Activated CD8-positive, alpha-beta memory T cell treated with anti-CD3 and anti-CD28 coated beads, Interleukin-2, amount 10 ng/mL, durations not matched to agents 7 days and 5 days (primary cell): Measurements from ENCODE around the gene CEACAM4. TPM values are rescaled to one million over a fixed set of nuclear protein-coding genes. Genes with fewer than 3 reads are reported as not detected.
A peak's percentile ranks its signal among the peaks of the same experiment; 100 is the strongest.
"Not testable (repeated sequence)": the region's sequence is repeated elsewhere in the genome, so short reads cannot be mapped to it uniquely, and the experiment has no call there.

Experiments
- ATAC-seq: fragments of 150-1000 bp; cut with Tn5 transposase; one replicate; pipeline ENCODE4 v1.10.0; 2021; ENCODE audit warnings: moderate library complexity
- CTCF ChIA-PET: fragments of 350-600 bp; sonication (Branson Sonifier 250); formaldehyde crosslinking; loops from one replicate; lab custom pipeline; 2021; ENCODE audit warnings: antibody characterized with exemption; lab: Charles Lee
- DNase-seq: peaks from one replicate; pipeline ENCODE4 v3.0.0-alpha.2; 2020
- H3K27ac Mint-ChIP-seq: one replicate; pipeline ENCODE4 v1.8.0; 2021; ENCODE audit warnings: mild to moderate bottlenecking, mixed read lengths
- H3K27me3 Mint-ChIP-seq: one replicate; pipeline ENCODE4 v1.8.0; 2021; ENCODE audit warnings: mixed read lengths
- H3K36me3 Mint-ChIP-seq: one replicate; pipeline ENCODE4 v1.8.0; 2021; ENCODE audit warnings: mild to moderate bottlenecking, mixed read lengths
- H3K4me1 Mint-ChIP-seq: one replicate; pipeline ENCODE4 v1.8.0; 2021; ENCODE audit warnings: mixed read lengths
- H3K4me3 Mint-ChIP-seq: one replicate; pipeline ENCODE4 v1.8.0; 2021; ENCODE audit warnings: mild to moderate bottlenecking, moderate library complexity, mixed read lengths
- H3K9me3 Mint-ChIP-seq: one replicate; pipeline ENCODE4 v1.8.0; 2022; ENCODE audit warnings: low read depth, mixed read lengths
- total RNA-seq, 2 experiments: library from RNA; stranded (reverse); gene quantifications; one replicate each; pipeline ENCODE4 v1.2.3, GENCODE V29; 2021

CEACAM4 gene
- total RNA-seq, result not detected

GRCh38 chr19:41626877-41627276 is at the start of gene CEACAM4:
Gene CEACAM4 (minus strand): TSS chr19:41627074. CDS start chr19:41626963, 111 bp downstream.
- ATAC-seq (no peak), DNase-seq (no peak)
- H3K9me3 Mint-ChIP-seq, result peaks cover 7% of the 10 kb centered on the region
- H3K27me3 Mint-ChIP-seq, result peaks cover 37% of the 10 kb centered on the region
- peaks cover 1% of the 10 kb centered on the region for H3K36me3 Mint-ChIP-seq
- H3K4me3 Mint-ChIP-seq, result no peak within 1 kb of the TSS
- no peak within 1 kb of the TSS for H3K27ac Mint-ChIP-seq
- no peaks in the 10 kb centered on the region for H3K4me1 Mint-ChIP-seq
- CTCF ChIA-PET, result no interaction called here

- no peak for DNase-seq
- CTCF ChIA-PET, result no interaction called here
- H3K4me3 Mint-ChIP-seq, result no peak overlapping the region
- H3K27me3 Mint-ChIP-seq, result peaks cover 65% of the 10 kb centered on the region
- ATAC-seq, result no peak
- H3K27ac Mint-ChIP-seq, result no peak overlapping the region
- no peaks in the 10 kb centered on the region for H3K4me1 Mint-ChIP-seq
- no peaks in the 10 kb centered on the region for H3K36me3 Mint-ChIP-seq
- no peaks in the 10 kb centered on the region for H3K9me3 Mint-ChIP-seq
Measured at GRCh38 chr19:41671486-41671885, 44.6 kb upstream of the CEACAM4 start.

DNA sequence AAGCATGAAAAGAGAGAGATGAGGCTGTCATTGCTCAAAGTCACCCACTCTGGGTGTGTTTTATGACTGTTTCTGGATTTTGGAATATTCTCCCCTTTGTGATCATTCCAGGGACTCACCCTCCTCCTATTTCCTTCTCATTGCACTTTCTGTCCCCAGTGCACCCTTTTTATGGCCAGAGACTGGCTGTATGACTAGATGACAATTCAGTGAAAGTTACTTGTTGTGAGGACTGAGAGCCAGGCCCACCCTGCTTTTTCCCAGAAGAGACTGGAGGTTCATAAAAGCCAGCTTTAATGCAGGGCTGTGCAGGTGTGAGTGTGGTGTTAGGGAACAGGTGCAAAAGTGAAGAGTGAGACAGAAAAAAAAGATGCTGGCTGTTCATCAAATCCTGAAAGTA is 43.9 kb upstream of the CEACAM4 start:
- CTCF ChIA-PET, result no interaction called here
- DNase-seq, result no peak
- no peaks in the 10 kb centered on the region for H3K4me1 Mint-ChIP-seq
- ATAC-seq, result no peak
- H3K4me3 Mint-ChIP-seq, result no peak overlapping the region
- peaks cover 59% of the 10 kb centered on the region for H3K27me3 Mint-ChIP-seq
- peaks cover 6% of the 10 kb centered on the region for H3K9me3 Mint-ChIP-seq
- no peak overlapping the region for H3K27ac Mint-ChIP-seq
- no peaks in the 10 kb centered on the region for H3K36me3 Mint-ChIP-seq

DNA sequence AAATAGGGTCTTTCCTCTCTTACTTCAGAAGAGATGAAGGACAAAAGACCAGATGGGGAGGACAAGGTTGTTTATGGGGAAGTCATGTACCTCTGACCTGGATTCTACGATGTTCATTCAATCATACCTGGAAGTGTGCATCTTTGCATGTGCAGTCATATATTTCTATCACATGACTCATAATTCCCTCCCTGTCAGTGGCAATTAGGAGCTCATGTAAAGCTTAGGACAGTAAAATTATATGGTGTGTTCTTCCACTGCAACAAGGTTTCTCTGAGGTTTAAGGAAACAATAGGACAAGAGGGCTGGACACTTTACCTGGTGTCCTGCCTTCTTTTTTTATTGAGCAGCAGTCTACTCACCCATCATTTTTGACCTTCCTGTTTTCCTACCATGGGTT is 41.4 kb upstream of the CEACAM4 start:
- Mint-ChIP-seq H3K9me3 (peaks cover 16% of the 10 kb centered on the region), H3K4me3 (no peak overlapping the region), H3K36me3 (peaks cover 2% of the 10 kb centered on the region), H3K27ac (no peak overlapping the region), H3K27me3 (peaks cover 48% of the 10 kb centered on the region), H3K4me1 (no peaks in the 10 kb centered on the region)
- DNase-seq (no peak), ATAC-seq (no peak)
- CTCF ChIA-PET, result interaction anchor here (1.2 kb wide), 2 partner anchors 24 to 83 kb away, joined by 3 to 4 read pairs; no protein-coding TSS in a partner anchor

- H3K36me3 Mint-ChIP-seq, result peaks cover 2% of the 10 kb centered on the region
- peaks cover 41% of the 10 kb centered on the region for H3K27me3 Mint-ChIP-seq
- no peak for ATAC-seq
- DNase-seq, result no peak
- CTCF ChIA-PET, result interaction anchor here (1.3 kb wide), 1 partner anchor 24 kb away, joined by 3 read pairs; no protein-coding TSS in a partner anchor
- H3K9me3 Mint-ChIP-seq, result peaks cover 16% of the 10 kb centered on the region
- H3K27ac Mint-ChIP-seq, result no peak overlapping the region
- no peak overlapping the region for H3K4me3 Mint-ChIP-seq
- no peaks in the 10 kb centered on the region for H3K4me1 Mint-ChIP-seq
Measured at GRCh38 chr19:41666075-41666474, 39.2 kb upstream of the CEACAM4 start.

DNA sequence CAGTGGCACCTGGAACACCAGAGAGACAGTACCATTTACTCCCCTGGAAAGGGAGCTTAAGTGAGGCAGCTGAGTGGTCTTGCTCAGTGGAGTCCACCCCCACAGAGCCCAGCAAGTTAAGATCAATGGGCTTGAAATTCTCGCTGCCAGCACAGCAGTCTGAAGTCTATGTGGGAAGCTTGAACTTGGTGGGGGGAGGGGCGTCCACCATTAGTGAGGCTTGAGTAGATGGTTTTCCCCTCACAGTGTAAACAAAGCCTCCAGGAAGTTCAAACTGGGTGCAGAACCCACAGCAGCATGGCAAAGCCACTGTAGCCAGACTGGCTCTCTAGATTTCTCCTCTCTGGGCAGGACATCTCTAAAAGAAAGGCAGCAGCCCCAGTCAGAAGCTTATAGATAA is 30.3 kb upstream of the CEACAM4 start:
- no peak overlapping the region for H3K4me3 Mint-ChIP-seq
- peaks cover 4% of the 10 kb centered on the region for H3K4me1 Mint-ChIP-seq
- no peaks in the 10 kb centered on the region for H3K9me3 Mint-ChIP-seq
- peaks cover 79% of the 10 kb centered on the region for H3K27me3 Mint-ChIP-seq
- H3K27ac Mint-ChIP-seq, result no peak overlapping the region
- CTCF ChIA-PET, result interaction anchor here (1.2 to 2.9 kb wide), 2 partner anchors 10 to 16 kb away, joined by 4 to 11 read pairs; no protein-coding TSS in a partner anchor
- DNase-seq (no peak), ATAC-seq (no peak)
- no peaks in the 10 kb centered on the region for H3K36me3 Mint-ChIP-seq

DNA sequence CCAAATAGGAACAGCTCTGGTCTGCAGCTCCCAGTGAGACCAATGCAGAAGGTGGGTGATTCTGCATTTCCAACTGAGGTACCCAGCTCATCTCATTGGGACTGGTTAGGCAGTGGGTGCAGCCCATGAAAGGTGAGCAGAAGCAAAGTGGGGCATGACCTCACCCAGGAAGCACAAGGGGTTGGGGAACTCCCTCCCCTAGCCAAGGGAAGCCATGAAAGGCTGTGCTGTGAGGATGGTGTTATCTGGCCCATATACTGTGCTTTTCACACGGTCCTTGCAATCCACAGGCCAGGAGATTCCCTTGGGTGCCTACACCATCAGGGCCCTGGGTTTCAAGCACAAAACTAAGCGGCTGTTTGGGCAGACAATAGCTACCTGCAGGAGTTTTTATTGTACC is 29.9 kb upstream of the CEACAM4 start:
- H3K4me1 Mint-ChIP-seq, H3K36me3 Mint-ChIP-seq, H3K9me3 Mint-ChIP-seq, DNase-seq, ATAC-seq, H3K27ac Mint-ChIP-seq, H3K4me3 Mint-ChIP-seq: not testable (repeated sequence)
- H3K27me3 Mint-ChIP-seq, result peaks cover 77% of the 10 kb centered on the region
- CTCF ChIA-PET, result interaction anchor here (1.2 to 2.9 kb wide), 2 partner anchors 10 to 15 kb away, joined by 4 to 11 read pairs; no protein-coding TSS in a partner anchor

- CTCF ChIA-PET, result interaction anchor here (0.8 to 5.3 kb wide), 4 partner anchors 10 to 101 kb away, joined by 3 to 32 read pairs (median 6); no protein-coding TSS in a partner anchor
- peaks cover 4% of the 10 kb centered on the region for H3K4me1 Mint-ChIP-seq
- ATAC-seq (no peak), DNase-seq (no peak)
- H3K27ac Mint-ChIP-seq, result no peak overlapping the region
- no peak overlapping the region for H3K4me3 Mint-ChIP-seq
- H3K36me3 Mint-ChIP-seq, result no peaks in the 10 kb centered on the region
- H3K9me3 Mint-ChIP-seq, result no peaks in the 10 kb centered on the region
- H3K27me3 Mint-ChIP-seq, result peaks cover 59% of the 10 kb centered on the region
Measured at GRCh38 chr19:41652250-41652649, 25.4 kb upstream of the CEACAM4 start.

DNA sequence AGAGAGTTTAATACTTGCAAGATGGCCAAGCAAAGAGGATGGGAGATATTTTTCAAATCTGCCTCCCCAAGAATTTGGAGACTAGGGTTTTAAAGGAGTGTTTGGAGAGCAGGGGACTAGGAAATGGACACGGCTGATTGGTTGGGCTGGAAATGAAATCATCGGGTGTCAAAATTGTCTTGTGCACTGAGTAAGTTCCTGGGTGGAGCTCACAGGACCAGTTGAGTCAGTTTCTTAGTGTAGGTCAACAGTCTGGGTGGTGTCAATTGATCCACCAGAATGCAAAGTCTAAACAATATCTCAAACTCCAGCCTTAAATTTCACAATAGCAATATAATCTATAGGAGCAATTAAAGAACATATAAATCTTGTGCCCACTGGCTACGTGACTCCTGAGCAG is 23.0 kb upstream of the CEACAM4 start:
- Mint-ChIP-seq H3K4me1 (no peaks in the 10 kb centered on the region), H3K27me3 (peaks cover 44% of the 10 kb centered on the region), H3K36me3 (no peaks in the 10 kb centered on the region), H3K27ac (no peak overlapping the region), H3K4me3 (no peak overlapping the region), H3K9me3 (no peaks in the 10 kb centered on the region)
- DNase-seq (no peak), ATAC-seq (no peak)
- CTCF ChIA-PET, result interaction anchor here (5.3 kb wide), 1 partner anchor 8 kb away, joined by 32 read pairs; no protein-coding TSS in a partner anchor

GRCh38 chr19:41646589-41647204 is 19.8 kb upstream of the CEACAM4 start:
- CTCF ChIA-PET, result interaction anchor here (0.8 to 2.4 kb wide), 13 partner anchors 10 to 106 kb away, joined by 3 to 14 read pairs (median 4); partner anchors contain the start of gene CEACAM7
- no peaks in the 10 kb centered on the region for H3K36me3 Mint-ChIP-seq
- no peak for DNase-seq

DNA sequence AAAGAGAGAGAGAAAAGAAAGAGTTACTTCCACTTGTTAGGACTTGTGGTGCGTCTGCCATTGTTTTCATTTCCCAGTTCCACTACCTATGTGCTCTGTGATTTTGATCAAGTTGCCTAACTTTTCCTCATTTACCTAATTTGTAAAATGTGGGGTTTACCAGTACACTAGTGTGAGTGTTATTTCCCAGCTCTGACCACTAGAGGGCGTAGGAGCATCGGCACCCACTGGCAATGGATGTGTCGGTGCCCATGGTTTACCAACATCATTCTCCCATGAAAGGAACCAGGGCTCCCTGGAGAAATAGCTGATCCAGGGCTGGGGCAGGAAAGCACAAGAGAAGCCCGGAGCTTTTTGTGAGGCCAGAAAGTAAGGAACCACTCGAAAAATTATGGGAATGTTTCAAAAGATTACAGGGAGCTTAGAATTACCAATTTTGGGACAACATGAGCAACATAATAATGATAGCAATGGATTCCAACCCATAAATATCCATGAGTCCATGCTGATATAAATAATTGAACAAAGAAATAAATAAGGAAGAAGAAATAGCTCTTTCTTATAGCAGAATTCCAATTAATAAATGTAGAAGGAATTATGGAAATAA is 15.1 kb upstream of the CEACAM4 start:
- peaks cover 22% of the 10 kb centered on the region for H3K27me3 Mint-ChIP-seq
- H3K4me3 Mint-ChIP-seq, result no peak overlapping the region
- H3K27ac Mint-ChIP-seq, result no peak overlapping the region
- H3K36me3 Mint-ChIP-seq, result no peaks in the 10 kb centered on the region
- CTCF ChIA-PET, result interaction anchor here (0.8 to 4.3 kb wide), 27 partner anchors 9 to 202 kb away, joined by 3 to 50 read pairs (median 4); partner anchors contain the start of genes CEACAM7 and DMAC2
- peak; percentile 73 for ATAC-seq
- peak; percentile 74 for DNase-seq
- H3K4me1 Mint-ChIP-seq, result no peaks in the 10 kb centered on the region
- no peaks in the 10 kb centered on the region for H3K9me3 Mint-ChIP-seq

More at GRCh38 chr19:41646589-41647204, 19.8 kb upstream of the CEACAM4 start:
- peaks cover 38% of the 10 kb centered on the region for H3K27me3 Mint-ChIP-seq
- ATAC-seq, result no peak
- no peak overlapping the region for H3K4me3 Mint-ChIP-seq
- no peak overlapping the region for H3K27ac Mint-ChIP-seq
- H3K9me3 Mint-ChIP-seq, result no peaks in the 10 kb centered on the region
- H3K4me1 Mint-ChIP-seq, result no peaks in the 10 kb centered on the region

- no peak overlapping the region for H3K27ac Mint-ChIP-seq
- no peaks in the 10 kb centered on the region for H3K4me1 Mint-ChIP-seq
- no peak overlapping the region for H3K4me3 Mint-ChIP-seq
- no peak for DNase-seq
- H3K27me3 Mint-ChIP-seq, result peaks cover 43% of the 10 kb centered on the region
- no peaks in the 10 kb centered on the region for H3K36me3 Mint-ChIP-seq
- no peaks in the 10 kb centered on the region for H3K9me3 Mint-ChIP-seq
- CTCF ChIA-PET, result interaction anchor here (1.2 kb wide), 1 partner anchor 16 kb away, joined by 3 read pairs; no protein-coding TSS in a partner anchor
- ATAC-seq, result no peak
Measured at GRCh38 chr19:41638641-41639081, 11.8 kb upstream of the CEACAM4 start.

DNA sequence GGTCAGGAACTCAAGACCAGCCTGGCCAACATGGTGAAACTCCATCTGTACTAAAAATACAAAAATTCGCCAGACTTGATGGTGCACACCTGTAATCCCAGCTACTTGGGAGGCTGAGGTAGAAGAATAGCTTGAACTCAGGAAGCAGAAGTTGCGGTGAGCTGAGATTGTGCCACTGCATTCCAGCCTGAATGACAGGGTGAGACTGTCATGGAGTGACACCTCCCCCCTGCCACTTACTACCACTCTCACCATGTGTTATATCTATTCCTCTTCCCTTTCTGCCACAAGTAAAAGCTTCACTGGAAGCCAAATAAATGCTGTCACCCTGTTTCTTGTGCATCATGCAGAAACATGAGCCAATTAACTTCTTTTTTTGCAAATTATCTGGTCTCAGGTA is 10.6 kb upstream of the CEACAM4 start:
- Mint-ChIP-seq H3K27me3 (peaks cover 42% of the 10 kb centered on the region), H3K36me3 (no peaks in the 10 kb centered on the region), H3K27ac (no peak overlapping the region), H3K4me3 (no peak overlapping the region), H3K9me3 (no peaks in the 10 kb centered on the region), H3K4me1 (no peaks in the 10 kb centered on the region)
- peak; percentile 31 for DNase-seq
- CTCF ChIA-PET, result interaction anchor here (1.1 kb wide), 1 partner anchor 9 kb away, joined by 3 read pairs; no protein-coding TSS in a partner anchor
- ATAC-seq, result no peak
